HS-27A (cell line): Measurements from ENCODE around the gene IL1RAP.
"Not testable (repeated sequence)": the region's sequence is repeated elsewhere in the genome, so short reads cannot be mapped to it uniquely, and the experiment has no call there.

Experiments
- DNase-seq: peaks from one replicate; pipeline ENCODE4 v3.0.0-alpha.2; 2012; ENCODE audit warnings: low read depth, missing footprints

The IL1RAP gene

DNA sequence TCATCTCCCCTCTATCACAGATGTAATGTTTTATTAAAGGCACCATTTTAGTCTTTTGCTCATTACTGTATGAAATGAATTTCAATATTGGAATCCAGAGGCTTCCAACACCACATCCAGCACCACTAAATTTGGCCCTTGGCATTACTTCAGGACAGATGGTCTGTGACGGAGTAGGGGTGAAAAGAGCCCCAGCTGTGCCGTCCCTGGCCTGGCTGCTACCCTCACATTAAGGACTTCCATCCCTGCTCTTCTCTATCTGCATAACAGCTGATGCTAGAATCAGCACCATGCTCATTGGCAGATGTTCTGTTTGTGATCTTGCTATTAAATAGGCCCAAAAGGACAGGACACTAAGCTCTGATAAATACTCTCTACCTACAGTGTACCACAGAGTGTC lies 152.9 kb downstream of the IL1RAP start:
- no peak for DNase-seq

GRCh38 chr3:190671658-190672057 lies 157.8 kb downstream of the IL1RAP start:
- DNase-seq, result no peak

DNA sequence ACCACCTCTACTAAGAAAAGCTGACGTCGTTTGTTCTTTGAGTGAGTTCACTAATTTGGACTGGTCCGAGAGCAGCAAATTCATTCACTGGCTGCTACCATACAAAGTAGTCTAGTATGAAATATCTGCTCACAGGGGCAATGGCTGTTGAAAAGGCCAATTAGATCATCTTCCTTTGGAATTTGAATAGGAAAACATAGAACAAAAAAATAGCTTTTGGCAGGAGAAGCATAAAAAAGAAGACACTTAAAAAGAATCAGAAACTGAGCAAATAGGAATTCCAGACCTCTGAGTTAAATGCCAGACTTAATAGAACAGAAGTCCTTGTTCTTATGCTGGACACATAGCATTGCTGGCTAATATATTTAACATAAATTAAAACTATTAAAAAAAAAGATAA lies 159.3 kb downstream of the IL1RAP start:
- DNase-seq, result no peak

- DNase-seq, result no peak
Measured at GRCh38 chr3:190676481-190676880, 162.6 kb downstream of the IL1RAP start.

- DNase-seq, result no peak
Measured at GRCh38 chr3:190677001-190677400, 163.1 kb downstream of the IL1RAP start.

GRCh38 chr3:190677868-190678267 lies 164.0 kb downstream of the IL1RAP start:
- not testable (repeated sequence) for DNase-seq

- DNase-seq, result no peak
Measured at GRCh38 chr3:190680691-190681090, 166.8 kb downstream of the IL1RAP start.

DNA sequence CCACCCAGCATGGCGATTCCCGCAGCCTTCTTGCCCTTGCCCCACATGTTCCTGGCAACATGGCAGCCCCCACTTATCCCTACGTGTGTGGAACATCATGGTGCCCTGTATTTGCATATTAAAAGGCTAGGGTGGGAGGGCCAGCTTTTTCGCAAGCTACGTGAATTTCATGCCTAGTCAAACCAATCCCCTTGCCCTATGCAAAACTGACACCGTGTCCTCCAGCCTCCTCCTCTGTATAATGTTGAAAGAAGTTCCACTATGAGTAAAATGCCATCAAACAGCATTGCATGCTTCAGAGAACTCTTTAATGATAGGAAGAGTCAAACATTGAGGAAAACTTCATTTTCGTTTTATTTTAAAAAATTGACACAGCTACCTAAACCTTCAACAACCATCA lies 170.9 kb downstream of the IL1RAP start:
- no peak for DNase-seq

DNA sequence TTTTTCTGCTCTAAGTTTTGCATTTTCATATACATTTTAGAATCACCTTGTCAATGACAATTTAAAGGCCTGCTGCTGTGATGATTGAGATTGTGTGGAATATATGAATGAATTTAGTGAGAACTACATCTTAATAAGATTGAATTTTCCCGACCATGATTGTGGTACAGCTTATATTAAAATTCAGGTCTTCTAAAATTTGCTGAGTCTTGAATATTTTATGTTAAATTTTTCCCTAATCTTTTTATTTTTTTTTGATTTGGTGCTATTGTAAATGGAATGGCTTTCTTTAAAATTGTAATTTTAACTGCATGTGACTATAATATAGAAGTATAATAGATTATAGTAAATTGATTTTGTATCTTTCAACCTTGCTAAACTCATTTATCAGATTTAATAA lies 172.1 kb downstream of the IL1RAP start:
- DNase-seq, result no peak

GRCh38 chr3:190690246-190690645 lies 176.4 kb downstream of the IL1RAP start:
- DNase-seq, result no peak

DNA sequence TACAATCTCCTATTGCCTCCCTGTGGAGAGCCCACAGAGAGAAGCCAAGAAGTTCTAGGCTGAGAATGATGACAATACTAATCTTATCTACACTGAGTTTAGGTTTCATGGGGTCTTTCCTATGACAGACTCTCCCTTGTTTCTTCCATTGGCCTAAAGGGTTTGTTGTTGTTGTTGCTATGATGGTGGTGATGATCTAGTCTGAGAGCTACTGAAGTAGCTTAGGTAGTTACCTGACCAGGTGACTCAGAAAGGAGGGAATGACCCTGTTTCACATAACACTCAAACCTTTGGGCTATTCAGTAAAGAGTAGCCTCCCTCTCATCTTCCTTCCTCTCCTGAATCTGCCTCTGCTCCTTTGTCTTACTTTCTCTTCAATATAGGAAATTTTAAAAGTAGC lies 178.4 kb downstream of the IL1RAP start:
- DNase-seq, result no peak

DNA sequence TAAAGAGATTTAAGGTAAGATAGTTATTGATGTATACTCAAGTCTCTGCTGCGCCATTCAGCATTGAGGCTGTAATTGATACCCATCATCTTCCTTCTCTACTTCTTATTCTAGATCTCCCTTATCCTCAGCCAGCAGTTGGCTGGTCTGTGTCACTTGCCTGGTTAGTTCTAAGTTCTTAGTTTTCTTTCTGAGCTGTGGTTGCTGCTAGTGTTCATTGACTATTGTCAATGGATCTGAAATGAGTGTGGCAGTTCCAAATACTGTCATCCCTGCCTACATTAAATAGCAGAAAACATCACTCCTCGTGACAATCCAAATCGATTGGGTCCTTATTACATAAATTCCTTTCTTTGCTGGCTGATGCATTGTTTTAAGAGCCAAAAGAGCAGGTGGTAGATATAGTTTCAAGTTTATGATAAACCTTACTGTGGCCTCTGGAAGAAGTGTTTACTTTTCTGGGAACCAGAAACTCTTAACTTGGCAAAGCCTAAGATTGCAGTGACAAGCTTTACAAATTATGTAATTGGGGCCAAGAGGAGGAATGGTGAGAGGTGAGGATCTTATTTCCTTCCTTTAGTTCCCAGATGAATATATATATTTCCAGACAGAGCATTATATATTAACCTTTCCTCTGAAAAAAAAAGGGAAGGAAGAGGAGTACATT lies 180.6 kb downstream of the IL1RAP start:
- no peak for DNase-seq

GRCh38 chr3:190695225-190695624 lies 181.3 kb downstream of the IL1RAP start:
- no peak for DNase-seq

GRCh38 chr3:190695994-190696393 lies 182.1 kb downstream of the IL1RAP start:
- DNase-seq, result no peak

- no peak for DNase-seq
Measured at GRCh38 chr3:190696777-190697501, 183.1 kb downstream of the IL1RAP start.

- DNase-seq, result no peak
Measured at GRCh38 chr3:190697502-190697830, 183.6 kb downstream of the IL1RAP start.

- DNase-seq, result no peak
Measured at GRCh38 chr3:190697901-190698300, 184.0 kb downstream of the IL1RAP start.

DNA sequence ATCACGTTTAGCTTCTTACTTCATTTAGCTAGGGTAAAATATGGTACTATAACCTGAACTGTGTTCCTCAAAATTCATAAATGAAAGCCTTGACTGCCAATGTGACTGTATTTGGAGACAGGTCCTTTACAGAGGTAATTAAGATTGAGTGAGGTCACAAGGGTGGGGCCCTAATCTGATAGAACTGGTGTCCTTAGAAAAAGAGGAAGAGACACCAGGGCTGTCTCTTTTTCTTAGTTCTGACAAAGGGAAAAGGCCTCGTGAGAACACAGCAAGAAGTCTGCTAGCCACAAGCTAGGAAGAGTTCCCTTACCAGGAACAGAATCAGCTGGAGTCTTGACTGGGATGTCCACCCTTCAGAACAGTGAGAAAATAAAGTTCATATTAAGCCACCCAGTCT lies 185.9 kb downstream of the IL1RAP start:
- DNase-seq, result no peak

DNA sequence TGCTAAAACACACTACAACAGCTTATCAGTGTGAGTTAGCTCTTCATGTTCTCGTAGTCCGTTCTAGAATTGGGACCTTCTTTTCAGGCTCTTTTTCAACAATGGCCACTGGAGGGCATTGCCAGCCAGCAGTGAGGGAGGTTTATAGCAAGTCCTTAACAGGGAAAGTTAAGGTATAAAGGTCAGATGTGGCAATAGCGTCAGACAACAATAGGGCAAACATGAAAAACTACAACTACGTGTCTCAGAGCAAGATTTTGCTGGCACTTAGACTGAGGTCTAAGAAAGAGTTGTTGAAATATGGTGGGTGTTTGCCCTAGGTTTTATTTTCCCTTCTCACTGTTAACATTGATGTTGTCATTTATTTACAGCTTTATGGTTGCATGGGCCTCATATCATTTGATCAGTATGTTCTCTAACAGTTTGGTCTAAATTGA lies 187.2 kb downstream of the IL1RAP start:
- DNase-seq, result peak; percentile 20

DNA sequence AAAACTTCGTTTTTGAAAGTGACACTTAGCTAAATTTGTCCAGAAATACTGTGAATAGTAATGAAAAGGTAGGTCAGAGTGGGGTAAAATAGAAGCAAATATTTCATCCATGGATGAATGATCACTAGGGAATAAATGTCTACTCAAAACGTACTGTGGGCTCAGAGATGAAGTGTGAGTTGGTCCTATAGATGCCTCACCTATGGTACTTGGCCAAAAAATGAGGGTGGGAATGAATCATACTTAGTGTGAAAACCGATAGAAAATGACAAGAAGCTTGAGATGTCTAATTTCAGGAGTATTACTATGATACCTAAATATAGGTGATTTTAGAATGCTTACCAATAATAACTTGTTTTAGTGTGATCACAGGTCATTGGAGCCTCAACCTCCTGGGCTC lies 192.7 kb downstream of the IL1RAP start:
- DNase-seq, result no peak
